Measurements from ENCODE around the gene TMEM253. TPM values are rescaled to one million over a fixed set of nuclear protein-coding genes. Genes with fewer than 3 reads are reported as not detected.
A peak's percentile ranks its signal among the peaks of the same experiment; 100 is the strongest.

The TMEM253 gene
- total RNA-seq, 6 donors from 2014 or later = 0.94 to 3.4 (median 1.4) TPM; not detected in 3

DNA sequence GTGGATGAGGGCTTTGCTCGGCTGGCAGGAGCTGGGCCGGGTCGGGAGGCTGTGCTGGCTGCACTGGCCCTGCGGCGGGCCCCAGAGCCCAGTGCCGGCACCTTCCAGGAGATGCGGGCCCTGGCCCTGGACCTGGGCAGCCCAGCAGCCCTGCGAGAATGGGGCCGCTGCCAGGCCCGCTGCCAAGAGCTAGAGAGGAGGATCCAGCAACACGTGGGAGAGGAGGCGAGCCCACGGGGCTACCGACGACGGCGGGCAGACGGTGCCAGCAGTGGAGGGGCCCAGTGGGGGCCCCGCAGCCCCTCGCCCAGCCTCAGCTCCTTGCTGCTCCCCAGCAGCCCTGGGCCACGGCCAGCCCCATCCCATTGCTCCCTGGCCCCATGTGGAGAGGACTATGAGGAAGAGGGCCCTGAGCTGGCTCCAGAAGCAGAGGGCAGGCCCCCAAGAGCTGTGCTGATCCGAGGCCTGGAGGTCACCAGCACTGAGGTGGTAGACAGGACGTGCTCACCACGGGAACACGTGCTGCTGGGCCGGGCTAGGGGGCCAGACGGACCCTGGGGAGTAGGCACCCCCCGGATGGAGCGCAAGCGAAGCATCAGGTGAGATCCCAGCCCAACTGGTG, 19.2 kb upstream of the TMEM253 start:
- WGBS, 2 donors = 92 to 95% methylated on average over 8 to 30 of the region's 30 CpGs
- no peak overlapping the region for H3K27ac ChIP-seq
- ATAC-seq (ENCODE audit: low FRiP score in 2 of 2) (no peak), DNase-seq (peak in 1 of 2 donors; percentile 73)
- H3K4me3 ChIP-seq = no peak overlapping the region
- peaks cover 5 to 96% (median 51%) of the 10 kb centered on the region in 4 donors for H3K36me3 ChIP-seq
- TF ChIP-seq, protein P1, sequence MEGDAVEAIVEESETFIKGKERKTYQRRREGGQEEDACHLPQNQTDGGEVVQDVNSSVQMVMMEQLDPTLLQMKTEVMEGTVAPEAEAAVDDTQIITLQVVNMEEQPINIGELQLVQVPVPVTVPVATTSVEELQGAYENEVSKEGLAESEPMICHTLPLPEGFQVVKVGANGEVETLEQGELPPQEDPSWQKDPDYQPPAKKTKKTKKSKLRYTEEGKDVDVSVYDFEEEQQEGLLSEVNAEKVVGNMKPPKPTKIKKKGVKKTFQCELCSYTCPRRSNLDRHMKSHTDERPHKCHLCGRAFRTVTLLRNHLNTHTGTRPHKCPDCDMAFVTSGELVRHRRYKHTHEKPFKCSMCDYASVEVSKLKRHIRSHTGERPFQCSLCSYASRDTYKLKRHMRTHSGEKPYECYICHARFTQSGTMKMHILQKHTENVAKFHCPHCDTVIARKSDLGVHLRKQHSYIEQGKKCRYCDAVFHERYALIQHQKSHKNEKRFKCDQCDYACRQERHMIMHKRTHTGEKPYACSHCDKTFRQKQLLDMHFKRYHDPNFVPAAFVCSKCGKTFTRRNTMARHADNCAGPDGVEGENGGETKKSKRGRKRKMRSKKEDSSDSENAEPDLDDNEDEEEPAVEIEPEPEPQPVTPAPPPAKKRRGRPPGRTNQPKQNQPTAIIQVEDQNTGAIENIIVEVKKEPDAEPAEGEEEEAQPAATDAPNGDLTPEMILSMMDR (IDR thresholded peaks at IDR 0.05) = no peak
- TF ChIP-seq POLR2A (IDR thresholded peaks at IDR 0.05) (no peak), EP300 (IDR thresholded peaks at IDR 0.05) (no peak), POLR2AphosphoS5 (IDR thresholded peaks at IDR 0.05) (no peak)
- no peaks in the 10 kb centered on the region for H3K27me3 ChIP-seq
- H3K9me3 ChIP-seq = no peaks in the 10 kb centered on the region
- H3K4me1 ChIP-seq = peaks cover 10 to 19% (median 12%) of the 10 kb centered on the region in 4 donors

DNA sequence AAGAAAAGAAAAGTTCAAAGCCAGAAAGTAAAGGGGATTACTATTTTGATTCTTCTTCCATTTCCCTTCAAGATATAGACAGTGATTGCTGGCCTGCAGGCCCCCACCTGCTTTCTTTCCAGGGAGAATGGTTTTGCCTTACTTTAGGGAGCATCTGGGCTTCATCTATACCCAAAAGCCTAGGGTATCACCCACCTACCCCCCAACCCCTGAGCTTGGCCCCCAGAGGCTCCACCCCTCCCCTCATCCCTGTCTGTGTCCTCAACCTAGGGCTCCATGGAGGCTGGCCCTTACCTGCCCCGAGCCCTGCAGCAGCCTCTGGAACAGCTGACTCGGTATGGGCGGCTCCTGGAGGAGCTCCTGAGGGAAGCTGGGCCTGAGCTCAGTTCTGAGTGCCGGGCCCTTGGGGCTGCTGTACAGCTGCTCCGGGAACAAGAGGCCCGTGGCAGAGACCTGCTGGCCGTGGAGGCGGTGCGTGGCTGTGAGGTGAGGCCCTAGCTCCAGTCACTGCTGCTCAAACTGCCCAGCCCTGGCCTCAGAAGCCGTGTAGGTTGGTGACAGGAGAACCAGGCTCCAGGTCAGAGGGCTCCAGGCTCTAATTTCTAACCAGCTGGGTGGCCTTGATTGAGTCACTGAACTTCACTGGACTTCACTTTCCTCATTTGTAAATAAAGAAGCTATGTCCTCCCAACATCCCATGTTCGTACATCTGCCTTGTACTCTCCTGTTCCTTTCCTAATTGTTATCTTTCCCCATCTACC, 17.1 kb upstream of the TMEM253 start:
- H3K4me1 ChIP-seq = peaks cover 10 to 24% (median 21%) of the 10 kb centered on the region in 4 donors
- H3K9me3 ChIP-seq = no peaks in the 10 kb centered on the region
- peaks cover 5 to 88% (median 40%) of the 10 kb centered on the region in 4 donors for H3K36me3 ChIP-seq
- WGBS, 2 donors = 89 to 96% methylated on average over 8 to 11 of the region's 11 CpGs
- ATAC-seq (ENCODE audit: low FRiP score in 2 of 2) = no peak
- TF ChIP-seq, protein P1 (IDR thresholded peaks at IDR 0.05) = no peak
- TF ChIP-seq POLR2AphosphoS5 (IDR thresholded peaks at IDR 0.05) = no peak
- TF ChIP-seq EP300 (IDR thresholded peaks at IDR 0.05) = no peak
- no peak for TF ChIP-seq POLR2A (IDR thresholded peaks at IDR 0.05)
- H3K4me3 ChIP-seq = no peak overlapping the region
- DNase-seq = peak in 1 of 2 donors; percentile 65
- H3K27ac ChIP-seq = peak overlapping the region in 1 of 4 donors; percentile 75
- no peaks in the 10 kb centered on the region for H3K27me3 ChIP-seq

DNA sequence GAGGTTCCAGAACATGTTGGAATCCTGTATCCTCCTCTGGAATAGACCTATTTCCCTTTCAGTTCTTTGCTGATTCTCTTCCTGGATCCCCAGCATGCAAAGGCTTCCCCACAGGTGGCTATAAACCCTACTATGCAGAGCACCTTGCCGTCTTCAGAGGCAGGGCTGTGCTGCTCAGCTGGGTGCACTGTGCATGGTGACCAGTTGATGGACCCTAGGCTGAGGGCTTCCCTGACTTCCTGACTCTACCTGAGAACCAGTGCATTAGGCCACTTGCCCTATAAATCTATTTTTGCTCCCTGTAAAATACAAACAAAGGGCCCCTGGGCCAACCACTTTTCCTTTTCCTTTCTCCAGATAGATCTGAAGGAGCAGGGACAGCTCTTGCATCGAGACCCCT, 16.5 kb upstream of the TMEM253 start:
- ATAC-seq (ENCODE audit: low FRiP score in 2 of 2) (no peak), DNase-seq (no peak)
- Histone ChIP-seq H3K27ac (peak overlapping the region; percentile 57 to 75 (median 72)), H3K4me1 (peaks cover 10 to 24% (median 21%) of the 10 kb centered on the region in 4 donors), H3K4me3 (no peak overlapping the region), H3K27me3 (no peaks in the 10 kb centered on the region), H3K36me3 (peaks cover 7 to 88% (median 36%) of the 10 kb centered on the region in 4 donors), H3K9me3 (no peaks in the 10 kb centered on the region)
- 89 to 90% methylated on average over 2 of the region's 2 CpGs for WGBS, 2 donors
- TF ChIP-seq, protein P1 (IDR thresholded peaks at IDR 0.05) = no peak
- TF ChIP-seq POLR2A (IDR thresholded peaks at IDR 0.05) (no peak), EP300 (IDR thresholded peaks at IDR 0.05) (no peak), POLR2AphosphoS5 (IDR thresholded peaks at IDR 0.05) (no peak)

DNA sequence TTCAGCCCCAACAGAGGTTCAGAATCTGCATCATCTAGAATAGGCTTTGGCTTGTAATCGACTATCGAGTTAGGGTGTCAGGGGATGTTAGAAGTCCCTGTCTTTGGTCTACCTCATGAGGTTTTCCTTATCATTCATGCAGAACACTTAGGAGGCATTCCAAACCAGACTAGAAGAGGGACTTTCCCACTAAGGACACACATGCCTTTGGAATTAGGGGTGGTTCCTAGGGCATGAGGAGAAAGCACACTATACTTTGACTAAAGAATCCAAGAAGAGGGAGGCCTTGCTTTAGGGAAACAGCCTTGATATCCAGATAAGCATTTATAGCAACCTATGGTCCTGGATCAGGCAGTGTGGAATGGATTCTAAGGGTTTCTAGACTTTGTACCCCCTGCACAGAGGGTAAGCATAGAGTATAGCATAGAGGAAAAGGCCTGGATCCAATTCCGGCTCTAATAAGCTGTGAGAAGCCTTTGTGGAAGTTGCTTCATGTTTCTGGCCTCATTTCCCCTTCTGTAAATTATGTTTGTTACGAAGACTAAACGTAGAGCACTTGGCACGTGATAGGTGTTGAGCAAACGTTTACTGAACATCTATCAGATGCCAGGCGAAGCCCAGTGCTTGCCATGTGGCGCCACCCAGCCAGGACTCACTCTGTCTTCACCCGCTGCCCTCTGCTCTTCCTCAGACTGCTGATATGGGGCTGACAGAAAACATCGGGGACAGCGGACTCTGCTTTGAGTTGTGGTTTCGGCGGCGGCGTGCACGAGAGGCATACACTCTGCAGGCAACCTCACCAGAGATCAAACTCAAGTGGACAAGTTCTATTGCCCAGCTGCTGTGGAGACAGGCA, 15.6 kb upstream of the TMEM253 start:
- TF ChIP-seq POLR2A (IDR thresholded peaks at IDR 0.05) (no peak), POLR2AphosphoS5 (IDR thresholded peaks at IDR 0.05) (peak; percentile 23 to 26), EP300 (IDR thresholded peaks at IDR 0.05) (no peak)
- TF ChIP-seq, protein P1 (IDR thresholded peaks at IDR 0.05) = no peak
- Histone ChIP-seq H3K27ac (peak overlapping the region; percentile 57 to 75 (median 72)), H3K36me3 (peaks cover 7 to 89% (median 38%) of the 10 kb centered on the region in 4 donors), H3K4me3 (no peak overlapping the region), H3K27me3 (no peaks in the 10 kb centered on the region), H3K9me3 (no peaks in the 10 kb centered on the region), H3K4me1 (peaks cover 10 to 24% (median 21%) of the 10 kb centered on the region in 4 donors)
- WGBS, 2 donors = 53 to 68% methylated on average over 17 of the region's 17 CpGs
- ATAC-seq (ENCODE audit: low FRiP score in 2 of 2) = peak; percentile 21 to 48
- DNase-seq = peak; percentile 56 to 87
